KMS-11 (cell line): Measurements from ENCODE around the gene RTN1.

ENCODE experiments used
- H2AFZ ChIP-seq: fragments of 200-600 bp; sonication (generic); 2 replicates; pipeline ENCODE4 v1.6.1; 2016; ENCODE audit warnings: antibody characterized with exemption, mixed run types, low read depth
- H3K27ac ChIP-seq: fragments of 200-600 bp; sonication (generic); 2 replicates; pipeline ENCODE4 v1.6.1; 2016; ENCODE audit warnings: mild to moderate bottlenecking, mixed run types
- H3K27me3 ChIP-seq: fragments of 200-600 bp; sonication (generic); 2 replicates; pipeline ENCODE4 v1.6.1; 2017; ENCODE audit warnings: mild to moderate bottlenecking, low read depth, mixed run types, moderate library complexity; ENCODE audit not compliant: insufficient read depth
- H3K36me3 ChIP-seq: fragments of 200-600 bp; sonication (generic); 2 replicates; pipeline ENCODE4 v1.6.1; 2017; ENCODE audit warnings: mild to moderate bottlenecking, mixed run types; ENCODE audit not compliant: insufficient read depth
- H3K4me1 ChIP-seq: fragments of 200-600 bp; sonication (generic); 2 replicates; pipeline ENCODE4 v1.6.1; 2016; ENCODE audit warnings: mild to moderate bottlenecking, low read depth, mixed run types; ENCODE audit not compliant: poor library complexity, severe bottlenecking
- H3K4me2 ChIP-seq: fragments of 200-600 bp; sonication (generic); 2 replicates; pipeline ENCODE4 v1.7.0; 2016; ENCODE audit warnings: mild to moderate bottlenecking, mixed run types
- H3K4me3 ChIP-seq: fragments of 200-600 bp; sonication (generic); IDR thresholded peaks from 2 replicates; pipeline ENCODE4 v1.6.1; 2017; ENCODE audit warnings: low read depth, low read length, mixed read lengths; ENCODE audit not compliant: insufficient read depth
- H3K79me2 ChIP-seq: fragments of 200-600 bp; sonication (generic); 2 replicates; pipeline ENCODE4 v1.6.1; 2016; ENCODE audit warnings: low read depth, mixed run types; ENCODE audit not compliant: insufficient read depth
- H3K9ac ChIP-seq: fragments of 200-600 bp; sonication (generic); 2 replicates; pipeline ENCODE4 v1.6.1; 2016; ENCODE audit warnings: mild to moderate bottlenecking, mixed run types
- H4K20me1 ChIP-seq: fragments of 200-600 bp; sonication (generic); 2 replicates; pipeline ENCODE4 v1.6.1; 2016; ENCODE audit warnings: mild to moderate bottlenecking, mixed run types; ENCODE audit not compliant: insufficient read depth
- TF ChIP-seq, protein P1 (sequence below): fragments of 200-600 bp; sonication (generic); conservative IDR thresholded peaks from 2 replicates; pipeline ENCODE4 v1.6.1; 2017; ENCODE audit warnings: low read depth, mild to moderate bottlenecking, antibody characterized with exemption, low read length, moderate library complexity, mixed read lengths

RTN1 gene

DNA sequence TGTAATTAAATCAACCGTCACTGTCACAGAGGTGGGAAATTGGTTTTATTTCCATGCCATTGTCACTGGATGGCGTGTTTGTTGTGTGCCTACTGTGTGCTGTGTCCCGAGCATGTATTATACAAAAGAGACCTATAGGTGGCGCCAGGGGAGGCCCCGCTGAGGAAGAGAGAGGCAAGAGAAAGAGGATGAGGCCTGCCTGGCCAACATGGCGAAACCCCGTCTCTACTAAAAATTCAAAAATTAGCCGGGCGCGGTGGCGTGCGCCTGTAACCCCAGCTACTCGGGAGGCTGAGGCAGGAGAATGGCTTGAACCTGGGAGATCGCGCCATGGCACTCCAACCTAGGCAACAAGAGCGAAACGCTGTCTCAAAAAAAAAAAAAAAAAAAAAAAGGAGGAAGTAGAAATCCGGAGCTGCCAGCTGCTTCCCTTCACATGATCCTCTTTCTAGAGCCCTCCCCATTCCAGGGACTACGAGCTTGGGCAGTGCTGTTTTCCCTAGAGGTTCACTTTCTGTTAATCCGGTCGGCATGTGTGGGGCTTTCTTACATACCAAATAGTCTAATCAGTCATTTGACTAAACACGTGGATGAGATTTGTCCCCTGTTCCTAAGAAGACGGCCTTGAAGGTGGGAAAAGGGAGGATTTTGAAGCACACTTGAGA is 287.6 kb downstream of the RTN1 start:
- Histone ChIP-seq H3K27me3 (no peaks in the 10 kb centered on the region), H3K79me2 (no peaks in the 10 kb centered on the region), H3K9ac (no peak overlapping the region), H3K4me3 (no peak overlapping the region), H3K4me1 (no peaks in the 10 kb centered on the region), H3K27ac (no peak overlapping the region), H3K4me2 (no peak overlapping the region), H3K36me3 (no peaks in the 10 kb centered on the region), H4K20me1 (no peaks in the 10 kb centered on the region), H2AFZ (no peak overlapping the region)
- TF ChIP-seq, protein P1, sequence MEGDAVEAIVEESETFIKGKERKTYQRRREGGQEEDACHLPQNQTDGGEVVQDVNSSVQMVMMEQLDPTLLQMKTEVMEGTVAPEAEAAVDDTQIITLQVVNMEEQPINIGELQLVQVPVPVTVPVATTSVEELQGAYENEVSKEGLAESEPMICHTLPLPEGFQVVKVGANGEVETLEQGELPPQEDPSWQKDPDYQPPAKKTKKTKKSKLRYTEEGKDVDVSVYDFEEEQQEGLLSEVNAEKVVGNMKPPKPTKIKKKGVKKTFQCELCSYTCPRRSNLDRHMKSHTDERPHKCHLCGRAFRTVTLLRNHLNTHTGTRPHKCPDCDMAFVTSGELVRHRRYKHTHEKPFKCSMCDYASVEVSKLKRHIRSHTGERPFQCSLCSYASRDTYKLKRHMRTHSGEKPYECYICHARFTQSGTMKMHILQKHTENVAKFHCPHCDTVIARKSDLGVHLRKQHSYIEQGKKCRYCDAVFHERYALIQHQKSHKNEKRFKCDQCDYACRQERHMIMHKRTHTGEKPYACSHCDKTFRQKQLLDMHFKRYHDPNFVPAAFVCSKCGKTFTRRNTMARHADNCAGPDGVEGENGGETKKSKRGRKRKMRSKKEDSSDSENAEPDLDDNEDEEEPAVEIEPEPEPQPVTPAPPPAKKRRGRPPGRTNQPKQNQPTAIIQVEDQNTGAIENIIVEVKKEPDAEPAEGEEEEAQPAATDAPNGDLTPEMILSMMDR, result 0 out of 2 replicates have a peak, but pooled peaks have one; percentile 14

DNA sequence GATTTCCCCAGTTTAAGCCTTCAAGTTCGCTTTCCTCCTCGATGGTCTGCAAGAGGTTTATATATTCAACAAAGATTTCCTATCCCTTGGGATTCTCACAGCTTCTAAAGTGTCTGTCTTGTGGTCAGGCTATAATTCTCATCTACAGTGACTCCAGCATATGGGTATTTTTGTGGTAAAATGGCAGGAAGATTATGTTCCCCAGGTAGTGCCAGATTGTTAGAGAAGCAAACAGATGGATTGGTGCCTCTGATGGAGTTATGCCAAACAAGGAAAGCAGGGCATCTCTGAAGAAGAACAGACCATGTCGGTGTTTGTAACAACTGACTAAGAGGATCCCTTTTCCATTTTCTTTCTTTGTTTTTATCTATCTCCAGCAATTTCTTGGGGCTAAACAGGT is 288.4 kb downstream of the RTN1 start:
- Histone ChIP-seq H2AFZ (no peak overlapping the region), H4K20me1 (no peaks in the 10 kb centered on the region), H3K9ac (no peak overlapping the region), H3K36me3 (no peaks in the 10 kb centered on the region), H3K4me3 (no peak overlapping the region), H3K79me2 (no peaks in the 10 kb centered on the region), H3K4me2 (no peak overlapping the region), H3K4me1 (no peaks in the 10 kb centered on the region), H3K27ac (no peak overlapping the region), H3K27me3 (no peaks in the 10 kb centered on the region)
- TF ChIP-seq, protein P1, result no peak

DNA sequence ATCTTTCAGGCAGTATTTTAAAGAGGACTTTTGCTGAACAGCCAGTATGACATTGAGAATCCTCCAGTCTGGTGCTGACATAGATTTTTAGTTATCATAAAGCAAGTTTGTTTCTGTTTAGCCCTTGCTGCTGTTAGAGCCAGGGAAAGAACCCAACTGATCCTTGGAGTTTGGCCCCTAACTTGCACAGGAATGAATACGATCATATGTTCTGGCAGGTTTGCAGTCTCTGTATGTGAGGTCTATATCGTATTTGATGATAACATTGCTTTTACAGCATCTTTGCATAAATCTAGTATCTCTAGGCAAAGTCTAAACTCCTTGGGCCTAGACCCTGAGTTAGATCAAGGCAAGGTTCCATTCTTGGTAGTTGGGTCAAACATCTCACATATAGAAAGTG is 289.7 kb downstream of the RTN1 start:
- TF ChIP-seq, protein P1, result no peak
- Histone ChIP-seq H3K27ac (no peak overlapping the region), H4K20me1 (no peaks in the 10 kb centered on the region), H3K4me3 (no peak overlapping the region), H3K27me3 (no peaks in the 10 kb centered on the region), H3K4me1 (no peaks in the 10 kb centered on the region), H3K4me2 (no peak overlapping the region), H3K79me2 (no peaks in the 10 kb centered on the region), H3K9ac (no peak overlapping the region), H2AFZ (no peak overlapping the region), H3K36me3 (no peaks in the 10 kb centered on the region)

DNA sequence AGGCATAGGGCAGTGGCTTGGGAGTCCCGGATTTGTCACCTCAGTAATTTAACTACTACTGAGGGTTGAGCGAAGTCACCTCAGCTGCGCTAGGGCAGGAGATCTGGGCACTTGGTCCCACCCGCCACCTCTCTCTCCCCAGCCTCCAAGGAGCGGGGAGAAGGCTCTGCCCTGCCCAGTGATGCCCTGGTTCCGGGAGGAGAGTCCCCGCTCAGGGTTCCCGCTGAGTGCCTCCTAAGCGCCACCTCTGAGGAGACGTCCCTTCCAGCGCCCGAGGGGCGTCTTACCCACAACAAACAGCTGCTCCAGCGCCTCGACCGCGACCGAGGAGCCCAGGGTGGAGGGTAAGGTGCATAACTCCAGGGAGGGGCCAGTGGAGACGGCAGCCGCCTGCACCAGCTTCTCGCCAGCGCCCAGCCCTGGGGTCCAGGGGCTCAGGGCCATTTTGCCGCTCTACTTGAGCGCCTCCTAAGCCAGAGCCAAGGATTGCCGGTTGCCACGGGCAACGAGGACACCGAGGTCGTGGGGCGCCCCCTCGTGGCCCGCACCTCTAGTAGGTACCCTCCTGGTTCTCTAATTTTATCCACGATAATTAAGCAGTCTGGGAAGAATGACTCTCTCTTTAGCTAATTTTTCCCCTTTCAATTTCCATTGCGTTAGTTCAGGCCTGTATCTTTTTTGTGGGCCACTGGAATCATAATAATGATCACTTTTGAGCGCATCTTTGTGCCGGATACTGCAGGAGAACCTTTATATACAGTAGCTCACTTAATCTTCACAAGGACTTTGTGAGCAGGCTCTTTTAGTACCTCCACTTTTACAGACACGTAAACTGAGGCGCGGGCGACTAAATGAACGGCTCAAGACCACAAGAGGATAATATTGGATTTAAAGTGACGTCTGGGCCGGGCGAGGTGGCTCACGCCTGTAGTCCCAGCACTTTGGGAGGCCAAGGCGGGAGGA is 294.0 kb downstream of the RTN1 start, which contains the start of gene CCDC175:
TSS of gene CCDC175 (minus strand) at position 481 of the 963 bp plus-strand sequence. CDS start at position 444, 37 bp downstream.
- Histone ChIP-seq H3K27ac (no peak within 1 kb of the TSS), H3K4me2 (peak within 1 kb of the TSS; percentile 42), H3K79me2 (no peaks in the 10 kb centered on the region), H3K9ac (peak within 1 kb of the TSS; percentile 51; the same call in 1 of the 2 replicates), H3K27me3 (no peaks in the 10 kb centered on the region), H3K4me1 (no peaks in the 10 kb centered on the region), H2AFZ (peak within 1 kb of the TSS; percentile 93), H3K36me3 (no peaks in the 10 kb centered on the region), H4K20me1 (no peaks in the 10 kb centered on the region), H3K4me3 (no peak within 1 kb of the TSS)
- TF ChIP-seq, protein P1, result peak; percentile 74
